IPS-11a (cell line): Measurements from ENCODE around the gene SCN4B.
"Not testable (repeated sequence)": the region's sequence is repeated elsewhere in the genome, so short reads cannot be mapped to it uniquely, and the experiment has no call there.

Experiments
- H3K4me3 ChIP-seq: one replicate; pipeline ENCODE4 v1.5.1; 2013; ENCODE audit warnings: low read depth, low read length, control low read depth

The SCN4B gene

DNA sequence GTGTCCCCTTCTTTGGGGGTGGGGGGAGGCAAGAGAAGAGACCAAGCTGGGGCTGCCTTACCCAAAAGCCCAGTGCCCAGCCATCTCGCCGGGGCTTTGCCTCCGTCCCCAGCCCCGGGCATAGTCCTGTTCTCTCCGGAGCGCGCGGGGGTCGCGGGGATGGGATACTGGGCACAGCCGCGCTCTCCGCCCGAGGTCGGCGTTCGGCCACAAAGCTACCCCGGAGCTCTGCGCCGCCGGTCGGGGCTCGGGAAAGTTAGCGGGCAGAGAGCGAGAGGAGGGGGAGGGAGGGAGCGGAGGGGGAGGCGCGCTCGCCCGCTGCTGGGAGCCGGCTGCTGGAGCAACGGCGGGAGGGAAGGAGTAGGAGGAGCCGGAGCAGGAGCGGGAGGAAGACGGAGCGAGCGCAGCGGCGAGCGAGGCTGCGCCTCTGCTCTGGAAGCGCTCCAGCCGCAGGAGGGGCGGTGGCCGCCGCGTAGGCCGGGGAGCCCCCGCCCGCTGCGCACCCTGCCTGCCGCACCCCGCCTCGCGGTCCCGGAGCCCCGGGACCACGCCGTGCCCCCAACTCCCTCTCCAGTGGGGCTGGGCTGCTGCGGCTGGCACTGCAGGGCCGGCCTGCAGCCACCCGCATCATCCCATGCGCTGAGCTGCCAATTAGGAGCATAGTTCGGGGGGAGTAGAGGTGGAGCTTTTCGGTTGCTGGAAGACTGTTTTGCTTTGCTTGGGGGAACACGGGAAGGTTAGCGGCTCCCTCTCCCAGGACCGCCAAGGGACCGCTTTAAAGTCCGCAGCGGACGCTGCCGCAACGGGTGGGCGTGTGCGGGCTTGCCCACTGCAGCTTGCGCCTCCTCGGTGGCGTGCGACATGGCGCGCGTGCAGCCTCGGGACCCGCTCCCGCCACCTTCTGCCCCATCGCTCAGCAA lies at the start of gene SCN4B:
Gene SCN4B, minus strand, starts transcription at position 272 of the 920 bp plus-strand sequence. Its CDS starts 150 bp downstream, at position 122.
- peak within 1 kb of the TSS; percentile 65 for H3K4me3 ChIP-seq

DNA sequence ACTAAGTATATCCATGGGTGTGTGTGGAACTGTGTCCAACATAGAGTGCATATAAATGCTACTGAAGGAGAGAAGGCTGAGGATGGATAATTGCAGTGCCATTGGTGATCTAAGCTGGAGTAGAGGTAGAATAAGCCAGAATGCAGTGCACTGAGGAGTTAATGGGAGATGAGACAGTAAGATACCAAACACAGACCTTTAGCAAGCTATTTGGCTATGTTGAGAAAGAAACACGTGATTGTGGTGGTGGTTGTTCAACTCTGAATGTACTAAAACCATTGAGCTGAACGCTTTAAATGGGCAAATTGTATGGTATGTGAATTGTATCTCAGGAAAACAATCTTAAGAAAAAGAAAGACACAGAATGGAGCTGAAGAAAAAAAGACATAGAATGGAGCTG lies 49.3 kb upstream of the SCN4B start:
- H3K4me3 ChIP-seq = no peak overlapping the region

DNA sequence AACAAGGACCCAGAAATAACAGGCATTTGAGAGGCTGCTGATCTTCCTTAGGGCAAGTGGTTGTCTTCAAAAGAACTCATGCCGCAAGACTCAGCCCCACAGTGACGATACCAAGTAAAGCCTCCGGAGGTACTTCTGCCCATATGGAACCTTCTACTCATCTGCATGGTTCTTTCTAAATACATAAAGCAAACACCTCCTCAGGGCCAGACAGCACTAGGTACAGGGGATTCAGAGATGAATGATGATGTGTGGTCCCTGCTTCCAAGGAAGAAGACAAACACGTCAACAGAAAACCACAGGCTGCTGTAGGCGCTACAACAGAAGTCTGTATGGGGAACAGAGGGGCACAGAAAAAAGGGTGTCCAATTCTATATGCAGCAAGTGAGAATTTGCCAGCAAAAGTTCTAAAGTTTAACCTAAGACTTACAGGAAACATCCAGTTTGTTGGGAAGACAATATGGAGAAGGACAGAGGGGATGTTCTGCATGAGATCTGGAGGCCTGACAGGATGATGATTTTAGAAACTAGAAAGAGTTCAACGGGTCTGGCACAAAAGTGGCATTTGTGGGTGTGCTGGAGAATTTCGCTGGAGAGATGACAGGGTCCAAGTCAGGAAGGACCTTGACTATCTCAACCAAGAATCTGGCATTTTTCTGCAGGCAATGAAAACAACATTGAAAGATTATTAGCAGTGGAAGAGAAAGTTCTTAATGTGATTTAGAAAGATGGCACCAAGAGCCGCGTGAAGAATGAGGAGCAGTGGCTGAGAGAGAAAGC lies 48.5 kb upstream of the SCN4B start:
- no peak overlapping the region for H3K4me3 ChIP-seq

GRCh38 chr11:118200497-118200896 lies 47.9 kb upstream of the SCN4B start:
- no peak overlapping the region for H3K4me3 ChIP-seq

DNA sequence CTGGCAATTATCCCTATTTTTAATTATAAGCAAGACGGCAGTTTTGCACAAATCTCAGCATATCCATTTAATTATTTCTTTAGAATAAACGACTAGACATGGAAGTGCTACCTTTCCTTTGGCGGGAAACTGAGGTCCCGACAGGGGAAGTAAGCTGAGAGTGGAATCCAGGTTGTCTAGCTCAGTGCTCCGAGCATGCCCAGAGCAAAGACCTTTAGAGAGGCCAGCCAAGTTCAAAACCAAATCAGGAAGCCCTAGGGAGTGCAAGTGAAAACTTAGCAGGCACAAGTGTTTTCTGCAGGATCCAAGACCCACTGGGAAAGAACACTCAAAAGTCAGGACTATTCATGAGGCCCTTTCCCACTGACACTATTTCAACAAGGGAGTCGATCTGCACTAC lies 46.5 kb upstream of the SCN4B start:
- no peak overlapping the region for H3K4me3 ChIP-seq

GRCh38 chr11:118198370-118198769 lies 45.7 kb upstream of the SCN4B start:
- no peak overlapping the region for H3K4me3 ChIP-seq

- no peak overlapping the region for H3K4me3 ChIP-seq
These were observed 42.4 kb upstream of the SCN4B start for GRCh38 chr11:118194835-118195627.

DNA sequence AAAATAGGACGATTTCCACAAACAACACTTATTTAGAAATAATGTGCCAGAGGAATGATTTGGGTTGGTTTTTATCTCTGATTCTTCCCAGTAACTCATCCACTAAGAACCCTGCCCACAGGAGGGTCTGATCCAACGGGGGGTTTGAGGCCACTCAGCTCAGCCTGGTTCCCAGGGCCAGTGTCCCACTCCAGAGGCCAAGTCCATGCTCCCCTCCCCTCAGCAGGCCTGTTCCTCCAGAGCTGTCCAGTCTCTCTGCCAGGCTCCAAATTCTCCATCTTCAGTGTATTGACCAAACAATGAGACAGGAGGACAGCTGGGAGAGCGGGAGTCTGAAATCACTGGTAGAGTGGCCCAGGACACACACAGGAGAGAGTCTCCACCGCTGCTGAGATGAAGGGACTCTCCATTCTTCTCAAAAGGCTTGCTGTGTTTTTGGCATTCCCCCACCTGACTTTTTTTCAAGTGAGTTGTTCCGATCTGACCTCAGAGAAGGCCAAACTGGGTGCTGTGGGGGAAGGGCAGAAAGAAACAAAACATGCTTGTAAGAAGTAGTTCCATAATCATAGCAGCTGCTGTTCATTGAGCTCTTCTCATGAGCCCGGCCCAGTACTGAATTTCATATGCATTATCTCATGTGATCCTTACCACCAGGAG lies 41.4 kb upstream of the SCN4B start:
- no peak overlapping the region for H3K4me3 ChIP-seq

DNA sequence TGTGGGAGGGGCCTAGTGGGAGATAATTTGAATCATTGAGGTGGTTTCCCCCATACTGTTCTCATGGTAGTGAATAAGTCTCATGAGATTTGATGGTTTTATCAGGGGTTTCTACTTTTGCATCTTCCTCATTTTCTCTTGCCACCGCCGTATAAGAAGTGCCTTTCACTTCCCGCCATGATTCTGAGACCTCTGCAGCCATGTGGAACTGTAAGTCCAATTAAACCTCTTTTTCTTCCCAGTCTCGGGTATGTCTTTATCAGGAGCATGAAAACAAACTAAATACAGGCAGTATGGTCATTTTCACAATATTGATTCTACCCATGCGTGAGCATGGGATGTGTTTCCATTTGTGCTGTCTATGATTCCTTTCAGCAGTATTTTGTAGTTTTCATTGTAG lies 40.2 kb upstream of the SCN4B start:
- H3K4me3 ChIP-seq = not testable (repeated sequence)

GRCh38 chr11:118190942-118191506 lies 38.4 kb upstream of the SCN4B start:
- not testable (repeated sequence) for H3K4me3 ChIP-seq

DNA sequence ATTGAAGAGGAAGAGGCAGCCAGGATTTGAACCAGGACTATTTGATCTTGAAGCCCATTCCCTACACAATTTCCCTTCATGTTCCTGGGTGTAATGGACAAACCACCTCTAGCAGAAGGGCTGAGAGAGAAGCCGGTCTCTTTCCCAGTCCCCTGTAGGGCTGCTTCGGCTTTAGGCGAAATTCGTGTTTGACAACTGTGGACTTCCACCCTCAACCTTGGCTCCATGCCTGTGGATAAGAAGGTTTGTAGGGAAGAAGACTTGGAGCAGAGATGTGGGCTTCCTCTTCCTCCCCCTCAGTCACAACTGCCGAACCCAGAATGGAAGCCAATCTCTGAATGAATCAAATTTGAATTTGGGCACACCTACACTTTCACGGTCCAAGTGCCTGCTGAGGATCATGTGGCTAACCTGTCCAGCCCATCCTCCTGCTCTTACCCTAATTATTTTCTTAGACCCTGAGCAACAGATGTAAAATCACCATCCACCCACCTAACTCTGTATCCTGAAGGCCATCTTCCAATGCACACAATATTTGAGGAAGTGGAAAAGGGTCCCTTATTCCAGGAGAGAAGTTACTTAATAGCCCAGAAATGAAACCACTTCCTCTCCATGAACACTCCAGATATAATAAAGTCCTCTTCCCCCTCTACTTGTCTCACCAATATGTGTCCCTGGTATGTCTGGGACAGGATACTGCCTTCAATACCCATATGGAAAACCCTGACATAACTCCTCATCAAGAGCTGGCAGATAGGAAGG lies 33.9 kb upstream of the SCN4B start:
- no peak overlapping the region for H3K4me3 ChIP-seq

DNA sequence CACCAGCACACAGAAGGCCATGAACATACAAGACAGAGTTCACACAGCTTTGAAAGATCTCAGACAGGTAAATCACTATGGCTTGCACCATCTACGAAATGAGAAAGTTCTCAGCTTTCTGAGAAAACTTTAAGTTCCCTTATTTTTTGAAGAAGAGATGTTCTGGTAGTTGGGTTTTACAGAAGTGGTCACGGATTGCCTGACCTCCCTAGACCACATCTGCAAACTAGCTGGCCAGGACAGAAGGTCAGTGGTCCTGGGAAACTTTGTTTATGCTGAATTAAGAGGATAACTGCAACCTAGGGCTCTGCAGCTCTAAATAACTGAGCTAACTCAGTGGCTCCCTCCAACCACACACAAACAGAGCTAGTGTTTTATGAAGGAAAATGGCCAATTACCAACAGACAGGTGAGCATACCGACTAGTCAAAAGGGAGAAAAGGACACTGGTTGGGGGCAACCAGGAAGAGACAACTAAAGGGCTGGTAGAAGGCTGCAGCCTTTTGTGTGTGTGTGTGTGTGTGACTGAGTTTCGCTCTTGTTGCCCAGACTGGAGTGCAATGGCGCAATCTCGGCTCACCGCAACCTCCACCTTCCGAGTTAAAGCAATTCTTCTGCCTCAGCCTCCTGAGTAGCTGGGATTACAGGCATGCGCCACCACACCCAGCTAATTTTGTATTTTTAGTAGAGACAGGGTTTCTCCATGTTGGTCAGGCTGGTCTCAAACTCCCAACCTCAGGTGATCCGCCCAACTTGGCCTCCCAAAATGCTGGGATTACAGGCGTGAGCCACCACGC lies 32.4 kb upstream of the SCN4B start:
- H3K4me3 ChIP-seq = no peak overlapping the region

DNA sequence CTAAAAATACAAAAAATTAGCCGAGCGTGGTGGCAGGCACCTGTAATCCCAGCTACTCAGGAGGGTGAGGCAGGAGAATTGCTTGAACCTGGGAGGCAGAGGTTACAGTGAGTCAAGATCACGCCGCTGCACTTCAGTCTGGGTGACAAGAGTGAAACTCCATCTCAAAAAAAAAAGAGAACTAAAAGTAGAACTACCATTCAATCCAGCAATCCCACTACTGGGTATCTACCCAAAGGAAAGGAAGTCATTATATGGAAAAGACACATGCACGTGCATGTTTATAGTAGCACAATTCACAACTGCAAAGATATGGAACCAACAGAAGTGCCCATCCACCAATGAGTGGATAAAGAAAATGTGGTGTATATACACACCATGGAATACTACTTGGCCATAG lies 31.1 kb upstream of the SCN4B start:
- not testable (repeated sequence) for H3K4me3 ChIP-seq

DNA sequence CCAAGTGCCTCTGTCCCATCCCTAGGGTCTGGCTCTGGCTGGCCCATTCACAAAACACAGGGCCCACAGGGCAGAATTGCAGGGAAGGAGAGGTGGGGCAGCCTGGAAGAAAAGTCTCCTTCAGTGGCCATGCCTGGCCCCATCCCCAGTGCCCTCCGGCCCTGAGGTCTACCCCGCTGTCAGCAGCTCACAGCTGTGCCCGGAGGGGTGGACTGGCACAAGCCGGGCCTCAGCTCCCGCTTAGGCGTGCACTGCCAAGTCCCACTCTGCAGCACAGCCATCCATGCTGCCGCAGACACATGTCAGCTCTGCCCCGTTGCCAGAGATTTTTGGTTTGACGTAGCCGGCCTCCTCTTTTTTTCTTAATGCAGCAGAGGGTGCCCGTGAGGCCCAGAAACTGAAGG lies 27.7 kb upstream of the SCN4B start:
- no peak overlapping the region for H3K4me3 ChIP-seq

DNA sequence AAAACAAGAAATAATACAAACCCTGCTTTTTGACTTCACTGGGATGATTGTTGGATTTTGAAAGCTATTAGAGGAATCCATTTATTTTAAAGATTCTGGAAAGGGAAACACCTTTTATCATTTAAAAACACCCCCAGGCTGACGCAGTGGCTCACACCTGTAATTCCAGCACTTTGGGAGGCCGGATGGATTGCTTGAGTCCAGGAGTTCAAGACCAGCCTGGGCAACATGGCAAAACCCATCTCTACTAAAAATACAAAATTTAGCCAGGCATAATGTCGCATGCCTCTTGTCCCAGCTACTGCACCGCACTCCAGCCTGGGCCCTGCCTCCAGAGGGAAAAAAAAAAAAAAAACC lies 24.1 kb upstream of the SCN4B start:
- no peak overlapping the region for H3K4me3 ChIP-seq

- peak within 1 kb of the TSS; percentile 56 for H3K4me3 ChIP-seq
These were observed 23.6 kb upstream of the SCN4B start, which contains the start of gene SCN2B for GRCh38 chr11:118175993-118176777. Gene SCN2B, minus strand, starts transcription at chr11:118176639. Its CDS starts 208 bp downstream, at chr11:118176431.

- H3K4me3 ChIP-seq = no peak overlapping the region
These were observed 22.7 kb upstream of the SCN4B start for GRCh38 chr11:118175031-118175992.
